HG03442 (cell line): ENCODE results near the gene CHRNA10.

Experiments
- ATAC-seq: cut with Tn5 transposase; IDR thresholded peaks from one replicate; pipeline ENCODE4 v1.9.1; 2021; ENCODE audit warnings: mild to moderate bottlenecking, moderate library complexity; ENCODE audit not compliant: unreplicated experiment

Gene CHRNA10

DNA sequence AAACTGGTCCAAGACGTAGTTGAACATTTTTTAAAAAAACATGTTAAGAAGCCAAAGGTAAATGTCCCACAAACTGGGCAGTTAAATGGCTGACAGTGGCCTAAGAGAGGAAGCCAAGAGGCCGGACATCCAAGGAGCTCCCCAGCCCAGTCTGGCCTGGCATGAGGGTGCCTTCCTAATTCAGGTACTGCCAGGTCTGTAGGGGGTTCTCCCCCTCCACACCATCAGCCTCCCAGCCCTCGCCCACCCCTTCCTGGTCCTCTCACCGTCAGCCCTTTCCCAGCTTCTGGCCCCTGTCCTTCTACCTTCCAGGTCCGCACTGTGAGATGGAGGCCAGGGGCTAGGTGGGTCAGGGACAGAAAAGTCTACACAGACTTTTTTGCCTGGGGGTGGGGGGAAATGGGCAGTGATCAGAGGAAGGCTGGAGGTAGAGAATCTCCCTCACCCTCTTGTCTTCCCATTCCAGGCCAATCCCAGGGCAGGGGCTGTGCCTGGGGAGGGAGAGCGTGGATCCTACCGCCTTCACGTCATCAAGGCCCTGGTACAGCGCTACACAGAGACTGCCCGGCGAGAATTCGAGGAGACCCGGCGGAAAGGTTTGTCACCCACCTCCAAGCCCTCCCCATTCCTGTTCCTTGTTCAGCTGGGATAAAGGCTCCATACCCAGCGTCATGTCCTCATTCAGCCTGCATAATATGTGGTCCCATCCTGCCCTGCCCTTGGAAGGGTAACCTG lies 35.4 kb downstream of the CHRNA10 start:
- ATAC-seq, result no peak

DNA sequence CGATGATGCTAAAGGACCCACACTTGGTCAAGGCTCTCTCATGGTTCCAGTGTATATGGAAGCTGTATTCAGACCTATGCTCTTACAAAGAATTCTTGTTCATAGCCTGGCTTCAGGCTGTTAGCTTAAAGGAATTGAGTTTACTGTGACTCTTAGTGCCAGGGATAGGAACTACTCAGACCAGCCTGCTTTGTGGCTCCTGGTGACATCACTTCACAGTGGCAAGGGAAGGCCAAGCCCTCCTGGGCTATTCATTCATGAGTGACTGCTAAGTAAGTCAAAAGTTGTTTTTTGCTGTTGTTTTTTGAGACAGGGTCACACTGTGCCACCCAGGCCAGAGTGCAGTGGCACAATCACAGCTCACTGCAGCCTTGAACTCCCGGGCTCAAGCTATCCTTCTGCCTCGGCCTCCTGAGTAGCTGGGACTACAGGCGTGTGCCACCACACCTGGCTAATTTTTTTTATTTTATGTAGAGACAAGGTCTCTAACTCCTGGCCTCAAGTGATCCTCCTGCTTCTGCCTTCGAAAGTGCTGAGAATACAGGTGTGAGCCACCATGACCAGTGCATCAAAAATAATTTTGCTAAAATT lies 39.0 kb downstream of the CHRNA10 start:
- no peak for ATAC-seq

DNA sequence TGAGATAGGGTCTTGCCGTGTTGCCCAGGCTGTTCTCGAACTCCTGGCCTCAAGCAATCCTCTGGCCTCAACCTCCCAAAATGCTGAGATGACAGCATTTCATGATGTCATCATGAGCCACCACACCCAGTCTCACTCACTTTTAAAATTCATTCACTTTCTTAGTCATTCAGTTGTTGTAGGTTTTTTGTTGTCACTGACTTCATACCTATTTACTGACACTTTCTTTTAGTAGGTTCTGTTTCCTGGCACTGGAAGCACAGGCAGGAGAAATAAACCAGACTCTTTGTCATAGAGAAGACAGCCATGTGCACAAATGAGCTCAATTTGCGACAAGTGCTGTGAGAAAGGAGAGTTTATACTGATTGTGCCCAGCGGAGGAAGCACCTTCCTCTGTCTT lies 39.9 kb downstream of the CHRNA10 start:
- ATAC-seq, result no peak

DNA sequence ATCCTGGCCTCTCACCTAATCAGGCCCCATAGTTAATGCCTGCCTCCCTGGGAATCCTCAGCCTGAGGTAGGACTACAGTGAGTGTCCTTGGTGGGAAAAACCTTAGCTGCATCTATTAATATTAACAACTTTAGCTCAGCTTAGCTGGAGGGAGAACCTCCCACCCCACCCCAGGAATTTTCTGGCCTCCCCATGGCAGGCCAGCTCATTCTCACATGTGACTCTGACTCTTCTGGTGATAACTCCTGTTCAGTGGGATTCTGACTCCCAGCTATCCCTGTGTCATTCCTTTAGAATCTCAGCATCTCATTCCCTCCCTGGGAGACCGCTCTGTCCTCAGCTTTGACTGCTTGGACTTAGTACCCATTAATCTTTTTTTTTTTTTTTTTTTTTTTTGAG lies 43.9 kb downstream of the CHRNA10 start:
- no peak for ATAC-seq

DNA sequence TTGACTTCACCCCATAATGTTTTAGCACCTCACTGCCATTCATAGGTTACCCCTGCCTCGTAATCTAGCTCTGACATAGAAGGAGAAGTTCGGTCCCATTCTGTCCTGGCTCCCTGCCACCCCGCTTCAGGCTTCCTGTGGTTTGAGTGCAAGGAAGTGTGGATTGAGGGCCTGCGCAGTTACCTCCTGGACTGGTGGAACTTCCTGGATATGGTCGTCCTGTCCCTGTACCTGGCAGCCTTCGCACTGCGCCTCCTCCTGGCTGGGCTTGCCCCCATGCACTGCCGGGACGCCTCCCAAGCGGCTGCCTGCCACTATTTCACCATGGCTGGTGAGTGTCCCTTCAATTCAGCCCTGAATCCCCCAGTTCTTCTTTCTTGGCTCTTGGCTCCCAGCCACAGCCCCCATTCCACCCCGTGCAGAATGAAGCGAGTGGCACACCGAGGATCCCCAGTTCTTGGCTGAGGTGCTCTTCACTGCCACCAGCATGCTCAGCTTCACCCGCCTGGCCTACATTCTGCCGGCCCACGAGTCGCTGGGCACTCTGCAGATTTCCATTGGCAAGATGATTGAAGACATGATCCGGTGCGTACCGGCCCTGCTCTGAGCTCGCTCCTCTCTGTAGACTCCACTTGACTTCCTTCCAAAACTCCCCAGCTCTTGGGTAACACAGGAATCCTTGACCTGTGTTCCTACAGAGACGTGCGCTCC lies 44.8 kb downstream of the CHRNA10 start:
- no peak for ATAC-seq

DNA sequence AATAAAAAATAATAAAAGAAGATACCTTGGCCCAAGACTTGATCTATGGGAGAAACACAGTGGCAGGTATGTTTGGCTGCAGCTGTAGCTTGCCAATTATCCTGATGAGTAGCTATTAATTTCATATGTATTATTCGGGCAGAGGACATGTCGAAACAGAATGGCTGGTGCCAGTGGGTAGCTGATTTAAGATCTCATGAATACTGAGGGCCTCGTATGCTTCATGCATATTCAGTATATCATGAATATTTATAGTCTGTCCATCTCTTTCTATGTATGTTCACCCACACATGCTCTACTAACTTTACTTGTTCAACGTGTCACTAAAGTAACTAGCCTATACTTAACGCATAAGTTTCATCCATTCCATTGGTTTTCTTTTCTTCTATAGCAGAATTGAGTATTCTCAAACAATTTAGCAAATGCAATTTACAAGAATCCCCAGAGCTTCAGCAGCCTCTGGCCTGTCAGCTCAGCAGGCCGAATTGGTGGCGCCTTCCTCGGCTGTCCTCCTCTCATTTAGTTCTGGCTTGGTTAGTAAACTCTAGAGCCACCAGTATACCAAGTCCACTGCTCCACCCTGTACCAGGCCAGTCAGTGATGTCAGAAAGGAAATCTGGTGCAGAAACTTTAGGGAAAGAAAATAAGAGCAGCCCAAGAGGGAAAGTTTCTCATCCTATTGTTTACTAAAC lies 47.3 kb downstream of the CHRNA10 start:
- ATAC-seq, result no peak

DNA sequence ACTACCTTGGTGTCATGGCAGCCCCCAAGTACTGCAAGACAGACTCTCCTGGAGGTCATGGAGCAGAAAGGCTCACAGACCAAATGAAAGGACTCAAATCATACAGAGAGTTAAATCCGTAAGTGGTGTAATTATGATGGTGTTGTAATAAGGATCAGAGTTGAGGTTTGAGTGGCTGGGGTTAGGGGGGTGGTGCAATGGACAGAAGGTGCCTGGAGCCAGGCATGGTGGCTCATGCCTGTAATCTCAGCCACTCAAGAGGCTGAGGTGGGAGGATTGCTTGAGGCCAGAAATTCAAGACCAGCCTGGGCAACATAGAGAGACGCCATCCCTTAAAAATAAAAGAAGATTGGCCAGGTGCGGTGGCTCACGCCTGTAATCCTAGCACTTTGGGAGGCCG lies 48.1 kb downstream of the CHRNA10 start:
- ATAC-seq, result no peak

DNA sequence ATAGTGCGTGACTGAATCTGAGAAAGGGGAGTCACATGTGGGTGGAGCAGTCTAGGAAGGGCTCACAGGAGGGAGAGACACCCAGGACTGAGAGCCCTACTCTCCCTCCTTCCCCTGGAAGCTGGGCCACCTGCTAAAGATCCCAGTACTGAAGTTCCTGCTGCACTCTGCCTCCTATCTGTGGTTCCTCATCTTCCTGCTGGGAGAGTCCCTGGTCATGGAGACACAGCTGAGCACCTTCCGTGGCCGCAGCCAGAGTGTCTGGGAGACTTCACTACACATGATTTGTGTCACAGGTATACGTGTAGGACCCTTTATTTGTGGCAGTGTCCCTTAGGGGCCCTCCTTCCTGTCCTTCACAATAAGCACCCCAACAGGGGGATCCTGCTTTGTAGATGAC lies 48.7 kb downstream of the CHRNA10 start:
- ATAC-seq, result no peak

DNA sequence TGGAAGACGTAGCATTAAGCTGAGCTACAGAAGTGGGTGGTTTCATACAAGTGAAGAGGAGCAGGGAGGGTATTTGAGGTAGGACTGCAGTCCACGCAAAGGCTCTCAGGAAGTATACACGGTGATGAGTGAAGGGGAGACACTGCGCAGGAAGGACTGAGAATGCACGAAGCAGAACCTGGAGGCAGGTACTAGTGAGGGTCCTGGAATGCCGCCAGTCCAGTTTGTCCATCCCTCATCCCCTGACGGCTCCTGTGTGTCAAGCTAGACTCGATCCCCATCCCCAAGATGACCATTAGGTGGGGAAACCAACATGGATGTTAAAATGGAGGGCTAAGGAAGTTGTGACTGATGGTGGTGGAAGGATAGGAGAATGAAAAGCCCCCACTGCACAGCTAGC lies 53.2 kb downstream of the CHRNA10 start:
- no peak for ATAC-seq

DNA sequence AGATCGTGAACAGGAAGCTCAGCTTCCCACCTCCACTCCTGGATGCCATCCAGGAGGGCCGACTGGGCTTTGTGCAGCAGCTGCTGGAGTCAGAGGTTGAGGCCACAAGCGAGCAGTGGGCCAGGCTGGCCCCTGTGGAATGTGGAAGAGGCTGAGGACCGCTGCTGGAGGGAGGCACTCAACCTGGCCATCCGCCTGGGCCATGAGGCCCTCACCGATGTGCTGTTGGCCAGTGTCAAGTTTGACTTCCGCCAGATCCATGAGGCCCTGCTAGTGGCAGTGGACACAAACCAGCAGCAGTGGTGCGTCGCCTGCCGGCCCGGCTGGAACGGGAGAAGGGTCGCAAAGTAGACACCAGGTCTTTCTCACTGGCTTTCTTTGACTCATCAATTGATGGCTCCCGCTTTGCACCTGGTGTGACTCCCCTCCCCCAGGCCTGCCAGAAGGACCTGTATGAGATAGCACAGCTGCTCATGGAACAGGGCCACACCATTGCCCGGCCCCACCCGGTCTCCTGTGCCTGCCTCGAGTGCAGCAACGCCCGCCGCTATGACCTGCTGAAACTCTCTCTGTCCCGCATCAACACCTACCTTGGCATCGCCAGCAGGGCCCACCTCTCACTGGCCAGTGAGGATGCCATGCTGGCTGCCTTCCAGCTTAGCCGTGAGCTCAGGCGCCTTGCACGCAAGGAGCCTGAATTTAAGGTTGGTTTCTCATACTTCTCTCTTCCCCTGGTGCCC lies 54.3 kb downstream of the CHRNA10 start:
- ATAC-seq, result no peak

DNA sequence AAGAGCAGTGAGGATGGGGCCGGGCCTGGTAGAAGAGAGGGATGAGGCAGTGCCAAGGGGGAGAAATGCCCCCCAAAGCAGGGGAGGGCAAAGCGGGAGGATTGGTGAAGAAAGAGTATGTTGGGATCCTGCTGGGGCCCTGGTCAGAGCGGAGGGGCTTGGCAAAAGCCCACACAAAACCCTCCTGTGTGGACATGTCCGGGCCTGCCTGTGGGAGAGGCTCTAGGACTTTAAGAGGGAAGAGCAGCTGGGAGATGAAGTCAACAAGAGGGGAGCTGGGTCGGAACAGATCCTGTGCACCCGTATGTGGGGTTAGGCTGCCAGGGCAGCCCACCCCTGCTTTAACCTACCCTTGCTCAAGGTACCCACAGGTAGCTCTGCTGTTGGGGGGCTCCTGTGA lies 55.2 kb downstream of the CHRNA10 start:
- ATAC-seq, result no peak
